HEK293T (cell line): ENCODE results near the gene TXNL4B.

Experiments
- ARNT ChIP-seq: fragments of 450-650 bp; IDR thresholded peaks from 2 replicates; pipeline ENCODE4 v1.6.1; 2017; ENCODE audit warnings: mild to moderate bottlenecking
- BHLHE40 ChIP-seq: fragments of 450-650 bp; IDR thresholded peaks from 2 replicates; pipeline ENCODE4 v1.6.1; 2016; ENCODE audit warnings: mild to moderate bottlenecking, moderate library complexity, borderline replicate concordance
- CTBP1 ChIP-seq: fragments of 450-650 bp; IDR thresholded peaks from 2 replicates; pipeline ENCODE4 v1.6.1; 2016; ENCODE audit warnings: borderline replicate concordance
- ELF4 ChIP-seq: fragments of 450-650 bp; IDR thresholded peaks from 2 replicates; pipeline ENCODE4 v1.6.1; 2017; ENCODE audit warnings: antibody characterized with exemption
- FOXA1 ChIP-seq: fragments of 450-650 bp; IDR thresholded peaks from 2 replicates; pipeline ENCODE4 v1.6.1; 2016; ENCODE audit warnings: mild to moderate bottlenecking
- FOXK2 ChIP-seq: fragments of 450-650 bp; IDR thresholded peaks from 2 replicates; pipeline ENCODE4 v1.6.1; 2016; ENCODE audit warnings: mild to moderate bottlenecking
- FOXM1 ChIP-seq: fragments of 450-650 bp; IDR thresholded peaks from 2 replicates; pipeline ENCODE4 v1.6.1; 2017; ENCODE audit warnings: mild to moderate bottlenecking, borderline replicate concordance
- HDGF ChIP-seq: fragments of 450-650 bp; IDR thresholded peaks from 2 replicates; pipeline ENCODE4 v1.6.1; 2017; ENCODE audit warnings: antibody characterized with exemption, borderline replicate concordance
- LEF1 ChIP-seq: fragments of 450-650 bp; IDR thresholded peaks from 2 replicates; pipeline ENCODE4 v1.6.1; 2017; ENCODE audit warnings: mild to moderate bottlenecking, borderline replicate concordance
- SP1 ChIP-seq: fragments of 450-650 bp; IDR thresholded peaks from 2 replicates; pipeline ENCODE4 v1.6.1; 2017
- SUZ12 ChIP-seq: fragments of 450-650 bp; IDR thresholded peaks from 2 replicates; pipeline ENCODE4 v1.6.1; 2016; ENCODE audit warnings: mild to moderate bottlenecking
- TARDBP ChIP-seq: fragments of 450-650 bp; IDR thresholded peaks from 2 replicates; pipeline ENCODE4 v1.6.1; 2016
- ZNF384 ChIP-seq: fragments of 450-650 bp; IDR thresholded peaks from 2 replicates; pipeline ENCODE4 v1.6.1; 2016

DNA sequence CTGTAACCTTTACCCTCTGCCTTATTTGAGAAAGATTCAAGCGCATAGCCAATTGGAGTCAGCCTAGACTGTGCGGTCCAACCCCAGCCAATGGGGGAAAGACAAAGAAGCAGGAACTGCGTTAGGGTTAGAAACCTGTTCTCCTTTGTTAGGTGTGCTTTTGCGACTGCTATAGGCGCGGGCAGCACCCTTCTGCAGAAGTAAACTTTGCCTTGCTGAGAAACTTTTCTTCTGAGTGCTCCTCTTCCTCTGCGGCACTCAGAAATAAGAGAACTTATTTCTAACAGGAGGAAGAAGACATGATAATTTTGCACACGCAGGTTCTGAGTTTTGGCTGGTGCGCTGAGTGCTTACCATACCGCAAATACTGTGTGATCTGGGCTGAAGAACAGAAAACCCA is 9.0 kb downstream of the TXNL4B start:
- TF ChIP-seq SP1 (no peak), FOXK2 (no peak), BHLHE40 (no peak), ARNT (no peak), ELF4 (no peak), FOXM1 (no peak), HDGF (no peak), CTBP1 (no peak), SUZ12 (no peak), LEF1 (no peak), ZNF384 (no peak), TARDBP (no peak), FOXA1 (no peak)
